HG02943 (cell line): ENCODE measurements around the gene RALY.

Experiments used
- ATAC-seq: cut with Tn5 transposase; IDR thresholded peaks from one replicate; pipeline ENCODE4 v1.9.1; 2021; ENCODE audit warnings: mild to moderate bottlenecking, low read depth, moderate library complexity; ENCODE audit not compliant: unreplicated experiment

RALY gene

DNA sequence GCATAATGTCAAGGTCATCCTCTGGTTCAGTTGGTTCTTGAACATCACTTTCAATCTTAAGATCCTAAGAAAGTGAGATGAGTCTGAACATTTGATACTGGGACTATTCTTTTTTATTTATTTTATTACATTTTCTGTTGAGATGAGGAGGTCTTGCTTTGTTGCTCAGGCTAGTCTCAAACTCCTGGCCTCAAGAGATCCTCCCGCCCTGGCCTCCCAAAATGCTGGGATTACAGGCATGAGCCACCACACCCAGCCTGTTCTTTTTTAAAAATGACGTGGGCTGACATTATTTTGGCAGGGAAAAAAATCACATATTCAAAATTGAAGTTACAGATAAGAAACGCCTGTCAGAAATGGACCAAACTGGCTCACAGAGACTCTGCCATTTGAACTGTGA, 104.9 kb downstream of the RALY start:
- no peak for ATAC-seq

DNA sequence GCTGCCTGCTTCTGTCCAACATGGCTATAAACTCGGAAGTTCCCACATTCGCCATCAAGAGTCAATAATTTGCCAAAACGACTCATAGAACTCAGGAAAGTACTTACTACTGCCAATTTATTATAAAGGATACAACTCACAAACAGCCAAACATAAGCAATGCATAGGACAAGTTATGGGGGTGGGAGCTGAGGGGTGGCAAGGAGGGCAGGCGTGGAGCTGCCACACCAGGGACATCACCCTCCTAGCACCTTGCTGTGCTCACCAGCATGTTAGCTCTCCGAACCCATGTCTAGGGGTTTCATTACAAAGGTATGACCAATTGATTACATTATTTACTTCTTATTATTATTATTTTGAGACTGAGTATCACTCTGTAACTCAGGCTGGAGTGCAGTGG, 106.0 kb downstream of the RALY start:
- ATAC-seq: no peak

DNA sequence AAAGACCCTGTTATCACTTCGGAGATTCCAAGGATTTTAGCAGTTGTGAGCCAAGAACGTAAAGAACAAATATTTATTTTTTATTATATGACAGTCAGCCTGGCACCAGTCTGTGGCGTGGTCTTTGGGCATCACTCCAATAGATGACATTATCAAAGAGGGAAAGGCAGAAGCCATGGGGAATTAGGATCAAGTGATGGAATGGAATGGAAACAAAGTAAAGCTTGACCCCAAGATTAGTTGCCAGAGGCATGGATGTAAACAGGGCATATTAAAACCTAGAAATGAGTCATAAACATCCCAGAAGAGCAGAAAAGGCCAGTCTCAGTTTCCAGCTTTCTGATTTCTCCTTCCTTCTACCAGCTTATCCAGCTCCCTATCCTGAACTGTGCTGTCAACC, 106.9 kb downstream of the RALY start:
- no peak for ATAC-seq

DNA sequence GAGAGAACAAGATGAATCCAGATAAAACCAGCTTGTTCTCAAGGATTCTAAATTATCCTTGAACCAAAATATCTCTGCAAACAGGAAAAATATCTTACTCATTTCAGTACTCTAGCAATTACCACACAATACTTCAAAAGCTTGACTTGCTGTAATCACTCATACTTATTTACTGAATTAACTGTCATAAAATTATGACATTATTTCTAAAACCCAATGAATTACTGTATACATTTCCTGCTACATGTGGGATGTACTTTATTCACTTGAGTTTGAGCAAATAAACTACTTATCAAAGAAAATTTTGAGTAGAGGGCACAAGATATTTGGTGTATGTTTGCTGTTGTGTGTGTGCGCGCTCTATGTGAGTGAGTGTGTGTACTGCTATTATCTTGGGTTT, 108.6 kb downstream of the RALY start:
- no peak for ATAC-seq

DNA sequence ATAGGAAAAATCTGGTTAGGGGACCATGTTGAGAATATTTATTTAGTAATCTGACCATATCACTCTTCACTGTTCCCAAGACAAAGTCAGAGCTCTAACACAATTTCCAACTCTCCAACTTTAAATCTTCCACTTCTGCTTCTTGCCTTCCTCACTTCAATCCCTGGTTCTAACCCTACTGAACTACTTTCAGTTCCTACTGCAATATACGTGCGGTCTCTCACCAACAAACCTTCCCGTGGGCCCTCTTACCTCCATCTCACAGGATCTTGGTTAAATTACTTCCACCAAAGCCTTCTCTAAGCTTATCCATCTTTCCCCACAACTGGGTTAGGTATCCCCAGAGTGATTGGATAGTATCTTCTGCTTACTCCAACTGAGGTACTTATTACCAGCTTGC, 110.3 kb downstream of the RALY start:
- ATAC-seq: no peak

DNA sequence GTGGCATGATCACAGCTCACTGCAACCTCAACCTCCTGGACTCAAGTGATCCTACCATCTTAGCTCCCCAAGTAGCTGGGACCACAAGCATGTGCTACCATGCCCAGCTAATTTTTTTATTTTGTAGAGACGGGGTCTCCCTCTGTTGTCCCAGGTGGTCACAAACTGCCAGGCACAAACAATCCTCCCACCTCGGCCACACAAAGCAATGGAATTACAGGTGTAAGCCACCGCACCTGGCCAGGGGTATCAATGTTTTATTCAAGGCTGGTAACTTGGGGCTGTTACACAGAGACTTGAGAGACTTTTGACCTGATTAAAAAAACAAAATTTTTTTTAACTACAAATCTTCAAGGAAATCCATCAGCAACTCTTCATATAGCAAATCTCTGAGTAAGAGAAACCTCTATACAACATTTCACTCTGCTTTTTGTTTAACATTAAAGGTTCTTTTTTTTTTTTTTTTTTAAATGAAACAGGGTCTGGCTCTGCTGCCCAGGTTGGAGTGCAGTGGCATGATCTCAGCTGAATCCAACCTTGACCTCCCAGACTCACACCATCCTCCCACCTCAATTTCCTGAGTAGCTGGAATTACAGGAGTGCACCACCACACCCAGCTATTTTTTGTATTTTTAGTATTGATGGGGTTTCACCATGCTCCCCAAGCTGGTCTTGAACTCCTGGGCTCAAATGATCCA, 112.4 kb downstream of the RALY start:
- ATAC-seq: no peak

DNA sequence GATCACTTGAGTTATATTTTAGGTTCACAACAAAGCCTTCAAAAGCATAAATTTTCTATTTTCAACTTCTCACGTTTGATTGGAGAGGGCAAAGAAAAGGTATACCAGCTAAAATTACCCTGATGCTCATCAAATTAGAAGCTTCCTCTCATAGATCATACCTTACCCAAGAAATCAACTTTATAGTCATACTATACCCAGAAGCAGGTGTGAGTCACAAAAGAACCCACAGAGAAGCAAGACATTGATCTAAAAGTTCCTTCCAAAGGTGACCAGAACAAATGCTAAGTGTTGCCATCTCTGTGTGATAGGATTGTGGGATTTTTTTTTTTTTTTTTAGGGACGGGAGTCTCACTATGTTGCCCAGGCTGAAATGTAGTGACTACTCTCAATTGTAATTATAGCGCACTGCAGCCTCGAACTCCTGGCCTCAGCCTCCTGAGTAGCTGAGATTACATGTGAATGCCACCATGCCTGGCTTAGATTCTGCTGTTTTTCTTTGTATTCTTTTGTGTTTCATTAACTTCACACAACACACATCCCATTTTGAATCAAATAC, 115.0 kb downstream of the RALY start:
- no peak for ATAC-seq

DNA sequence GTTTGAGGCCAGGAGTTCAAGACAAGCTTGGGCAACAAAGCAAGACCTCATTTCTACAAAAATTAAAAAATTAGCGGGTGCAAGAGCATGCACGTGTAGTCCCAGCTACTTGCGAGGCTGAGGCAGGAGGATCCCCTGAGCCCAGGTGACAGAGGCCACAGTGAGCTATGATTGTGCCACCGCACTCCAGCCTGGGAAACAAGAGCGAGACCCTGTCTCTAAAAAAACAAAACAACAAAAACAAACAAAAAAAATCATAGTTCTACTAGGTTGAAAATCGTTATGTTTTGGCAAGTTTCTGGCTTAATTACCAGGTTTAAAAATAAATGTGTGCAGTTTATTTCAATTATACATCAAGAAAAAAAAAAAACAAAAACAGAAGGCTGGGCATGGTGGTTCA, 115.7 kb downstream of the RALY start:
- no peak for ATAC-seq

DNA sequence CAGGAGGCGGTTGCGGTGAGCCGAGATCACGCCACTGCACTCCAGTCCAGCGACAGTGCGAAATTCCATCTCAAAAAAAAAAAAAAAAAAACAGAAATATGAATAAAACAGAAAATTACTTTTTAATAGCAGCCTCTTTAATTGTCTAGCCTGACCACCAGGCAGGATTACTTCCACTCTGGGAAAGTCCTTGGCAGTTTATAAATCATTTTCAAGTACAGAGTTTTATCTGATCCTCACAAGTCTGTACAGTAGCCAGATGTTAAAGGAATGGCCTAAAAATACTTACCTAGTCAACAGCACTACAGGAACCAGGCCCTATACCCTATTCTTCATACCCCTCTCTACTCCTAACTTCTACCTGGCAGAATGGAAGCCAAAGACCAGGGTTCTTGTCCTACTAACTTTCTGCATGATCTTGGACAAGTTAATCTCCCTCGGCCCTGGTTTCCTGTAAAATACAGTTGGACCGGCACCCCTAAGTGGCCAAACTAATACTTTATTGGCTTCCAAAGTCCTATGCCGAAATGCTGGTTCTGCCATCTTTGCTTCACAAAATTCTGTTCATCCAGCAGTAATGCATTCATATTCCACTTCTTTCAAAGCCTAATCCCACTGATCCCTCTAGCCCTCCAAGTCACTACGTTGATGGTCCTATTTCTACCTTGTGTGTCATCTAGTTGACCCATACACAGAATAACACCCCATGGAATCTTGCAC, 116.5 kb downstream of the RALY start:
- ATAC-seq: no peak

DNA sequence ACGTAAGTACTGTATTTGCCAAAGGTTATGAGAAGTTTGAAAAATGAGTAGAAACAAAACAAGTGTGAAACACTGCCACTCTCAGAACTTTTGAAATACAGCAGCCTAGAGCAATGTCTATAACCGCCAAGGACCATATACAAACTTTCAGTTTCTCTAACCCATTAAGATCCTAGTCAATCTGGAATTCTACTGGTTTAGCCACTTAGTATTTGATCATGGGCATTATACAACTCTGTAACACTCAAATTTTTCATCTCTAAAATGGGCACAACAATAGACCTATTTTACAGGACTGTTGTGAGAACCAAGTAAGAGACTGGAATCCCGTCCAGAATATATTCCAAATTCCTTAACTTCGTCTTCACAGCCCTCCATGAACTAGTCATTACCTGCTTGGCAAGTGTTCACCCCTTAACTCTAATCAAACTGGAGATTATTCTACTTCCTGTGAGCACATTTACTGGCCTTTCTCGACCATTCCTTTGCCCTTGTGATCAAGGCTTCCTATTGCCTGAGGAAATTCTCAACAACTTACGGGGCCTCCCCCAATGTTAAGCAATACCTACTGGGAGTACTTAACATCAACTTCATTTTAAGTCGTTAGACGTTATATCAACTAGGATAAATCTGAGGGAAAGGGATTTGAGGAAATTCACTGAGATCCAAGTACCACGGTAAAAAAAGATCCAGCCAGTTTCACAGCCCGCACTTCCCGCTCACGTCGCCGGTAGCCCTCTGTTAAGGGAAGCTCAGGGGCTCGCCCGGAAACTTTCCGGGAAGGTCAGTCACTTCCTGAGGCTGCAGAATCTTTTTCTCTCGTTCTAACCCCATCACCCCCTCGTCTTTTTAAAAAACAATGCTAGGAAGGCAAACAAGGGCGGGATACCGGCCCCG, 117.3 kb downstream of the RALY start:
- ATAC-seq: no peak

DNA sequence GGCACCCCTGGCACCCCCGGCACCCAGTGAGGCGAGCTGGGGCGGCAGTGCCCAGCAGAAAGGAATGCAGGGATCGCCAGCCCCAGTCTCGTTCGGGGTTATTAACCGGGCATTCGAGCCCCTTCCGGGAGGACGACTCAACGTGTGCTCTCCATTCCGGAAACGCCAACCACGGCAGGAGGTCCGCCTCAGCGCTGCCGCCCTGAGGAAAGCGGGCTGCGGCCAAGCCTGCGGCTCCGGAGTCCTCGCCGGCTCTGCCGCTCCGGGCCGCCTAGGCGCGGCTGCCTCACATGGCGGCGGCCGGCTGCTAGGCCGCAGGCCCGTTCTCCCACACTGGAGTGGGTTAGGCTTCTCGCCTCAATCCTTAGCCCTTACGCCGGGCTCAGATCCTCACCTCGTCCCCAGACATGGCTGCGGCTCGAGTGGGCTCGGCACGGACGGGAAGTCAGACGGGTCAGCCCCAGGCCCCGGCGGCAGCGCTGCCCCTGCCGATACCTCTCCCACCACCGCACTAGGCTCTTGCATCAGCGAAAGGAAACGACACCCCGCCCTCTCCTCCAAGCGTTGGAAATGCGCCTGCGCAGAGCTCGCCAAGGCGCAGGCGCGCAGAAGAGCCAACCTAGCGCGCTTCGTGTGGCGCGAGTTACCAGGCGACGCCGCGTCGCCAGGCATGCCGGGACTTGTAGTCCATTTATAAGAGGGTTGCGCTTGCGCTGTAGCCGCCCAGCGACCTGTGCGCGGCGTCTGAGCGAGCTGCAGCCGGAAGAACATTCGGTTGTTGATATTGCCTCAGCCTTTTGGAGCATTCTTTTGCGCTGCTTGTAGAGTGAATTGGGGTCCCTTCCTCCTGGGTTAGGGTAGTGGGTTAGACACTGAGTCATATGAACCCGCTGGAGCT, 118.2 kb downstream of the RALY start, which contains the start of gene EIF2S2:
TSS of gene EIF2S2 (minus strand) at position 542 of the 898 bp plus-strand sequence. CDS start at position 409, 133 bp downstream.
- peak; percentile 88 for ATAC-seq

DNA sequence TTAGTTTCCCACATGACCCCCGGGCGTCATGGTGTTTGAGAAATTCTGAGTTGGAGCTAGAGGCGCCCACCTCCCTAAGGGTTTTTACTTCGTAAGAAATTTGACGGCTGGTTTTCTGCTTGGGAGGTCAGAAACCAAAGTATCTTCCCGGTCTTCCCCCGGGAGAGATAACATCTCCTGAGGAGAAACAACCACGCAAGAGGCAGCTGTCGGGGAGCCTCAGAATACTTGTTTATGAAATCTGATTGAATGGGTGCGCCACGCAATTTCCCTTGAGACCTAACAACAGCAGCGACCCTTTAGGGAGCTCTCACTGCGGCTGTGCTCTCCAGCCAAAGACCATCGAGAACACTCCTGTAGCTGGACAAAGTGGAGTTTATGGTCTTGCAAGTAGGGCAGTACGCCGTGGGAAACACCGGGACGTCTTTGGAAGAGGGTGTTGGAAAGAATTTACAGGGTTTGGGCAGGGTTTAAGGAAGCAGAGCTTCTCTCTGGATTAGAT, 118.9 kb downstream of the RALY start:
- no peak for ATAC-seq

DNA sequence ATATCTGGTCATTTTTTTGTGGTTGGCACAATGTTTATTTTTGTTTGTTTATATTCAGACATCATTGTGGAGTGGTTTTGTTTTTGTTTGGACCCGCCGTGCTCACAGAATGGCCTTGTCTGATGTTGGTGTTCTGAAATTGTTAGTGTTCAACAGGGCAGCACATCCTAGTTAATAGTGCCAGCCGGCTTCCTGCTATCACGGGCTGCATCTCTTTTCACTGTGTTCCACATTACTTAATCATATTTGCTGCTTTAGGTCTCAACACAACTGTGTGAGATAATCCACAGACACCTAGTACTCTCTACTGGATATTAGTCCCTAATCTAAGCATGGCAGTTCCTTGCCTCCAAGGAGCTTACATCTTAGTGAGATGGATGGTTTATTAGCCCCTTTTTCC, 121.1 kb downstream of the RALY start:
- ATAC-seq: no peak

DNA sequence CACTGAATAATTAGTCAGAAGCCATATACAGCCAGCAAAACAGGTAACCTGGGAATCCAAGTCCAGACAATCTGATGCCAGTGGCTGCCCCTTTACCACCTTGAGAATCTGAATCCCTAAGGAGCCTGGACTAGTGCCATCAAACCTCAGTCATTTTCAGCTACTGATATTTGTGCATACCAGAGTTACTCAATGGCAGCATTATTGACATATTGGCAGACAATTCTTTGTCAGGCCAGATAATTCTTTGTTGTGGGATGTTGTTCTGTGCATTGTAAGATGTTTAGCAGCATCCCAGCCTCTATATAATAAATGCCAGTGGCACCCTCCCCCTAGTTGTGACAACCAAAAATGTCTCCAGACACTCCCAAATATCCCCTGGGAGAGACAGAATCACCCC, 121.5 kb downstream of the RALY start:
- no peak for ATAC-seq

DNA sequence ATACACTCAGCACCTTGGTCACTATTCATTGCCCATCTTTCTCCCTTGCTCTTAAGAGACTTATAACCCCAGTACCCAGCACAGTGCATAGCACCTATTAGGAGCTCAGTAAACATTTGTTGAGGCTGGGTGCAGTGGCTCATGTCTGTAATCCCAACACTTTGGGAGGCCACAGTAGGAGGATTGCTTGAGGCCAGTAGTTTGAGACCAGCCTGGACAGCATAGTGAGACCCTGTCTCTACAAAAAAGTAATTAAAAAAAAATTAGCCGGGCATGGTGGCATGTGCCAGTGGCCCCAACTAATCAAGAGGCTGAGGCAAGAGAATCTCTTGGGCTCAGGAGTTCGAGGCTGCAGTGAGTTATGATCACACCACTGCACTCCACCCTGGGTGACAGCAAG, 126.5 kb downstream of the RALY start:
- ATAC-seq: no peak

DNA sequence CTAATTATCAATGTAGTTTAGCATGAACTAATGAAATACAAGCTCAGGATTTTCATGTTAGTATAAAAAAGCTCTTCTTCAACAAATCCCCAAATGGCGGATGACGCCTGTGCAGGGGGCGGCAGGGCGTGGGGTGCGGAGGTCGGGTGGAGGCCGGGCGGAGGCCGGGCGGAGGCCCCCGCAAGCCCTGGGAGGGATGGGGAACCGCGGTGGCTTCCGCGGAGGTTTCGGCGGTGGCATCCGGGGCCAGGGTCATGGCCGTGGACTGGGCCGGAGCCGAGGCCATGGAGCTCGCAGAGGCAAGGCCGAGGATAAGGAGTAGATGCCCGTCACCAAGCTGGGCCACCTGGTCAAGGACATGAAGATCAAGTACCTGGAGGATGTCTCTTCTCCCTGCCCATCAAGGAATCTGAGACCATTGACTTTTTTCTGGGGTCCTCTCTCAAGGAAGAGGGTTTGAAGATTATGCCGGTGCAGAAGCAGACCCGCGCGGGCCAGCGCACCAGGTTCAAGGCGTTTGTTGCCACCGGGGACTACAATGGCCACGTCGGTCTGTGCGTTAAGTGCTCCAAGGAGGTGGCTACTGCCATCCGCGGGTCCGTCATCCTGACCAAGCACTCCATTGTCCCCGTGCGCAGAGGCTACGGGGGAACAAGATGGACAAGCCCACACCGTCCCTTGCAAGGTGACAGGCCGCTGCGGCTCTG, 128.7 kb downstream of the RALY start:
- ATAC-seq: no peak

DNA sequence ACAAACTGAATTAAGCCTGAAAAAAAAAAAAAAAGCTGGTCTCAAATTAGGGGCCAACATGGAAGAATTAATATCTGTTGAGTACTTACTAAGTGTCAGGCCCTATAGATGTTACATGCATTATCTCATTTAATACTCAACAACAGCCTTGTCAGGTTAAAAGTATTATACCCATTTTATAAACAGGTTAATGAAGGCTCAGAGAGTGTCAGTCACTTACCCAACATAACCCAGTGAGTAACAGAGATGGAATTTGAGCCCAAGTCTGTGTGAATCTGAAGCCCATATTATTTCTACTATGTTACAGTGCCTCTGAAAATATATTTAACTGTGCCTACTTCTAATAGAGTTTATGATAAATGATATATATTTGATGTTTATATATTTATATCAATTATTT, 129.6 kb downstream of the RALY start:
- no peak for ATAC-seq

DNA sequence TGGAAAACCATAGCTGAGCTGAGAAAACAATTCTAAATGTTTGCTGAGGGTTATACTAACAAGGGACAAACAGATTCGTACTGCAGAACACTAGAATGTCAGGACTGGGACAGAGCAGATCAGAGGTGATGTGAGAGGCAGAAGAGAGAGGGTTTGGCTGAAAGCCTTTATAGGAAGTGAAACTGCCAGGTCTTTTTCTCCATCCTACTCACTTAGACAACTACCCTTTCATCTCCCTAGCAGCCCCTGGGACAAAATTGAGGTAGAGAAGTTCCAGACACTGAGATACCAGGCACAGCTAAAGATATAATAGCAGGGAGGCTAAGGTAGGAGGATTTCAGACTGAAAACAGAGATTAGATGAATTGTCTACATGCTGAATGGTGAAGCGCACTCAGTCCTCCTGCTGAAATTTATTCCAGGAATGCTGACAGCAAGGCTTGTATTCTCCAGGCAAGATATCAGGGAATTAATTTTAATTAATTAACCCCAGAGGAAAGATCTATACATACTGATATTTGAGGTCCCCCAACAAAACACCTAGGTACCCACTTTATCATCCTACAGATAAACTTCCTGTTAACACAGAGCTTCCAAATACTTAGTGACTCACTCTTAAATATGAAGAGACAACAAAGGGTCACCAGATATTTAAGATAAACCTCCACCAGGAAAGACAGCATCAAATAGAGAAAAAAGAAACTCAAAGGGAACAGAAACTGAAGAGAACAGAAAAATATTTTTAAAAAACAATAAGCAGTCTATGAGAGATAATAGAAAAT, 130.9 kb downstream of the RALY start:
- ATAC-seq: no peak
